Fibroblast of skin of left quadriceps (primary cell): ENCODE measurements around the gene CNTN6.

Experiments
- DNase-seq, 2 experiments: peaks; one replicate each; pipeline ENCODE4 v3.0.0-alpha.2; 2013; ENCODE audit warnings: low read depth in 2 of 2

Gene CNTN6

GRCh38 chr3:1092771-1093170 lies at the start of gene CNTN6:
Gene CNTN6 (plus strand): TSS chr3:1093024. CDS start chr3:1148009, 54,985 bp downstream.
- peak; percentile 17 to 27 for DNase-seq

DNA sequence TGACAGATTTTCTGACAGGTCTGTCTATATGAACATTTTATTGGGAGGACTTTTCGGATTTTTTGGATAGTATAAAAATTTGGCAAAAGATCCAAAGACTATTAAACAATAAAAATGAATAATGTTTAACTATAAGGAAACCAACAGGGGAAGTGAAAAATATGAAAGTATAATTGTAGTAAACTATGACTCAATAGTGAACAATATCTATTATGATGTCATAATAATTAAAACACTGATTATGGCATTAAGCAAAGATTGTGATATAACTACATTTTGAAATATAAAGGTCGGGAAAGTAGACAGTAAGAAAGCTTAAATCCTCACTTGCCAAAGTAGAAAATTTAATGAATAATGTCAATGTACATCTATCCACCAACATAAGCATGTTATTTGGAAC lies 44.3 kb upstream of the CNTN6 start:
- no peak for DNase-seq

- DNase-seq, result no peak
These were observed 37.0 kb upstream of the CNTN6 start for GRCh38 chr3:1055870-1056269.

GRCh38 chr3:1056744-1057143 lies 36.1 kb upstream of the CNTN6 start:
- DNase-seq, result no peak

DNA sequence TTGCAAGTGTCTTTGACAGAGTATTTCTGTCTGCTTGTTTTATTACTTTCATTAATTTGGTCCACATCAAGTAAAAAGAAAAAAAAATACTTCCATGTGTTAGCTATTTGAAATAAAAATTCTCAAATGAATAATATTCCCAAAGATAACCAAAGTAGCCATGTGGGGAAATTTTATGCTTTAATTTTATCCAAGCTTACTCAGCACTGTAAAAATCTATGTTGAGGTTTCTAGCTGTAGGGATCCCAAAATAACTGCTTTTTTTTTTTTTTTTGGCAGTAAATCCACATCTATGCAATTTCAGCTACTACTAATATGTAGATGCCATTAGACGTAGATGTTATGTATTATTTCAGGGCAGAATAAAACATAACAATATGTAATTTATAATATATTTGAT lies 35.4 kb upstream of the CNTN6 start:
- no peak for DNase-seq

DNA sequence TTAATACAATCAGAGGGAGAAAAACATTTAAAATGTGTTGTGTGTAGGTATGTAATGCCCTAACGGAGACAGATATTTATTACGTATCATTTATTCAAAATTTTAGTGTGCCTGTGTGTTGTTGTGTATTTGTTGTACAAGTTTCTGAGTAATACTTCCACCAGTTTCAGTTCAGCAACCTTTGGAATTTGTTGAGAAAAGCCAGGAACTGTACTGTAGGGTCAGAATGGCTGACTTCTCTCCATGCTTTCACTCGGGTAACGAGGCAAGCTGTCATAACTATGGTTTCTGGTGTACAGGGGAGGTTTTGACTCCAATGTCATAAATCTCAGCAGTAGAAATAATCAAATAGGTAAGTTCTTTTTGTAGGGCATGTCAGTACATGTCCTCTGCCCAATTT lies 23.8 kb upstream of the CNTN6 start:
- no peak for DNase-seq

DNA sequence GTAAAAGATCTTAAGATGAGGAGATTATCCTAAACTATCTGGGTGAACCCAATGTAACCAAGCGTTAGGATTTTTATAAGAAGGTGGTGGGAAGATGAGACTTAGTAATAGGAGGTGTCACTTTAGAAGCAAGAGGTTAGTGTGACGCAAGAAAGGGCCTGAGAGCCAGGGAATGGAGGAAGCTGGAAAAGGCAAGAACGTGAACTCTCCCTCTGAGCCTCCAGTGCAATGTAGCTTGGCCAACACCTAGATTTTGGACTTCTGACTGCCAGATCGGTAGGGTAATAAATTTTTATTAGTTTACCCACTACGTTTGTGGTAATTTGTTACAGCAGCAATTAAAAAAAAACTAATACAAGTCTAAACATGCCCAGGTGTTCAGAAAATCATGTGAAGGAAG lies 20.8 kb upstream of the CNTN6 start:
- no peak for DNase-seq

GRCh38 chr3:1079662-1080061 lies 13.2 kb upstream of the CNTN6 start:
- DNase-seq, result no peak

DNA sequence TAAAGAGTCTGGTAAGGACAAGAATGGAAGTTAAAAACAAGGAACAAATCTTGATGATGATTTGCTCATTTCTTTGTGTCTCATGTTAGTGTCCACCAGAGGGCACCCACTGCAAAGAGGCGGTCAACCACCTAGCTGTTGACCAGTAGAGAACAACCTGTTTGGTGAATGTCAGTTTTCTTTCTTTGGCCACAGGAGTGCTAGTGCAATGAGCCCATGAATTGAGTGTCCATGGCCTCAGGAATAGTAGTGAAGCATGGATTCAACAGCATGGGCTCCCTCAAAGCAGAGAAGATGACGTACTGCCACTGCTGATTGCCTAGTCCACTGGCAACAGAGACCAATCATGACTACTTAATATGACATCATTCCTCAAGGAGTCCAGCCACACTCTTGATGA lies 10.7 kb upstream of the CNTN6 start:
- DNase-seq, result peak; percentile 31 to 35

- peak; percentile 97 to 98 for DNase-seq
These were observed 5.7 kb upstream of the CNTN6 start for GRCh38 chr3:1087066-1087560.

GRCh38 chr3:1088503-1088902 lies 4.3 kb upstream of the CNTN6 start:
- DNase-seq, result no peak

GRCh38 chr3:1091286-1091685 lies 1.5 kb upstream of the CNTN6 start:
- DNase-seq, result no peak

DNA sequence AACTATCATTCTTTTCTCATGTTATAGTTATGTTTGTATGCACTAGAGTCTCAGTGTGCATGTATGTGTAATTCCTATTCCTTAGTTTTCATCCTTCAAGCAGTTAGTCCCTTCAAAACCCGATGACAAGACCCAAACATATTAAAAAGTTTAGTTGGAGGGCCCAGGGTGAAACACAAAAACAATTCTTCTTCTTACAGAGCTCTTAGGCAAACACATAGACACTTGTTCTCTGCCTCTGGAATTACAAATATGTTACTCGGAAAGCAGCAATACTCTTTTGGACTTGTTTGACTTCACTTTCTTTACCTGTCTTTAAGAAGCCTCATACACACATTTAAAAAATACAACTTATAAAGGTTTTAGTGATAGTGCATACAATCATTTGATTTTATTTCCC lies 763 bp upstream of the CNTN6 start:
- no peak for DNase-seq

DNA sequence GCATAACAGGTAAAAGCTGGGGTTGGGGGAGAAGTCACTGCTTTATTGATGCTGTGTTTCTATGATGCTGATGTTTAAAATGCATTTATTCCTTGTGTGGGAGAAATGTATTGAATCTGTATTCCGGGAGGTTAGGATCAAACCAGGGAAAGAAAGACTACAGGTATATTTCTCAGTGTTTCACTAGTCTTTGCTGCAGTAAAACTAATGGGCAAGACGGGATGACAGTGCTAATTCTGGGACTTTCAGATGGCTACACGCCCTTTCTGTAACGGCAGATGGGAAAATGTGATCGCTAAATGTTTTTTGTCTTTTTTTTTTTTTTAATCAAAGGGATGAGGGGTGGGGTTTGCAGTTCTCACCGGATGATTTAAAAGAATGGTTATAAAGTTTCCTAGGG lies 393 bp downstream of the CNTN6 start:
- no peak for DNase-seq

GRCh38 chr3:1103525-1103924 lies 10.7 kb downstream of the CNTN6 start:
- DNase-seq, result no peak

- peak in 1 of 2 experiments; percentile 10 for DNase-seq
These were observed 25.1 kb downstream of the CNTN6 start for GRCh38 chr3:1117843-1118473.

- no peak for DNase-seq
These were observed 38.3 kb downstream of the CNTN6 start for GRCh38 chr3:1131166-1131565.

DNA sequence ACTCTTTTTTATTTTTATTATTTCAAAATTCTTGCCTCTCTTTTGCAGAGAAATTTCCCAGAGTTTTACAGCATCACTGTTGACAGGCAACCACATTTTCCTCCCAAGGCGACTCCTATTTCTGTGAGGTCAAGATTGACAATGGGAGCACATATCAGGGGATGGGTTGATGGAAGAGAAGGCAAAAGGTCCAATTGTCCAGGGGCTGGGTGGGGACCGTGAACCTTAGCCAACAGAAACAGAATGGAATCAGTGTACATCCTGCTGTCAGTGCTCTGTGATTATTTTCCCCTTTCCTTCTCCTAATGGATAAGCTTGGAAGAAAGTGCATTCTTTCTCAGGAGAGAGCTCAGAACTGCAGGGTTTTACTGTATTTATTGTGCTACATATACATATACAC lies 42.4 kb downstream of the CNTN6 start:
- DNase-seq, result no peak

GRCh38 chr3:1138036-1138435 lies 45.2 kb downstream of the CNTN6 start:
- DNase-seq, result no peak

- peak in 1 of 2 experiments; percentile 1 for DNase-seq
These were observed 46.2 kb downstream of the CNTN6 start for GRCh38 chr3:1139071-1139470.

DNA sequence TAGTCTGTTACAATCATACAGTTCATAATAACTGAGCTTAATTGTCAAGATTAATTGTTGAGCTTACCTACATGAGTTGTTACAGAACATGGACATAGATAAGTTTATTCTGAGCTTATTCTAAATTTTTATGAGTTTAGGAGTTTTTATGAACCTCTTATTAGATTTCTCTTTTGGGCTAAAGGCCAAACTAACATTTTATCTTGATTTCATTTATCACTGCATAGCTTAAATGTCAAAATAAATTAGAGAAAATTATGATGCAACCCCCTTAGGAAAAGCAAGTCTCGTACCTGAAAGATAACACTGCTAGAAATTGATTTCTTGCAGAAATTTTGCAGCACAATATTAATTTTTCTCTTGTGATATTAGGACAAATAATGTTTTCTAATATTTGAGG lies 54.5 kb downstream of the CNTN6 start:
- DNase-seq, result no peak

GRCh38 chr3:1147819-1148218 lies 55.0 kb downstream of the CNTN6 start:
- no peak for DNase-seq

GRCh38 chr3:1164101-1164500 lies 71.3 kb downstream of the CNTN6 start:
- no peak for DNase-seq

GRCh38 chr3:1171320-1171719 lies 78.5 kb downstream of the CNTN6 start:
- no peak for DNase-seq
